ENCODE data around the gene NCEH1. TPM values are rescaled to one million over a fixed set of nuclear protein-coding genes. Genes with fewer than 3 reads are reported as not detected.

NCEH1 gene
- total RNA-seq, 1 experiment from 2014 or later, result 43.5 TPM

GRCh38 chr3:172585954-172586353, 124.9 kb downstream of the NCEH1 start:
- no peaks in the 10 kb centered on the region for H3K27me3 ChIP-seq (ENCODE audit: insufficient read depth, low read depth)
- no peaks in the 10 kb centered on the region for H3F3A ChIP-seq (ENCODE audit: insufficient read depth, low read depth)
- TF ChIP-seq EZH2 (IDR thresholded peaks at IDR 0.05; ENCODE audit: low read depth) (no peak), CTCF (conservative IDR thresholded peaks at IDR 0.05) (no peak)
- DNase-seq, result no peak
- H3K9me3 ChIP-seq (ENCODE audit: insufficient read depth, low read depth), result no peaks in the 10 kb centered on the region
- H3K79me2 ChIP-seq (ENCODE audit: low read depth), result no peaks in the 10 kb centered on the region
- ChIA-PET CTCF (no interaction called here), POLR2A (ENCODE audit: unreplicated experiment) (interaction anchor here (0.6 to 0.7 kb wide), 2 partner anchors 53 to 168 kb away, joined by 3 to 20 read pairs; no protein-coding TSS in a partner anchor)
- no TSS peak for BruUV-seq (replicated peaks)
- H2AFZ ChIP-seq, result no peak overlapping the region
- H3K4me3 ChIP-seq, result no peak overlapping the region
- H3K36me3 ChIP-seq (ENCODE audit: low read depth), result no peaks in the 10 kb centered on the region
- H3K9me2 ChIP-seq (ENCODE audit: insufficient read depth), result no peaks in the 10 kb centered on the region
- no peaks in the 10 kb centered on the region for H3K4me1 ChIP-seq (replicated peaks; ENCODE audit: insufficient read depth)
- H4K20me1 ChIP-seq (ENCODE audit: insufficient read depth), result no peaks in the 10 kb centered on the region
- no peak overlapping the region for H3K4me2 ChIP-seq
- intact Hi-C loops (cut with micrococcal nuclease; ENCODE audit: unreplicated experiment), result no loop called here
- no peak overlapping the region for H3K27ac ChIP-seq

GRCh38 chr3:172582712-172583111, 128.2 kb downstream of the NCEH1 start:
- Histone ChIP-seq H3K9me3 (ENCODE audit: insufficient read depth, low read depth) (no peaks in the 10 kb centered on the region), H3K27me3 (ENCODE audit: insufficient read depth, low read depth) (no peaks in the 10 kb centered on the region), H3K27ac (no peak overlapping the region), H3K36me3 (ENCODE audit: low read depth) (no peaks in the 10 kb centered on the region), H3K9me2 (ENCODE audit: insufficient read depth) (no peaks in the 10 kb centered on the region), H4K20me1 (ENCODE audit: insufficient read depth) (no peaks in the 10 kb centered on the region), H2AFZ (no peak overlapping the region), H3K4me2 (no peak overlapping the region), H3F3A (ENCODE audit: insufficient read depth, low read depth) (no peaks in the 10 kb centered on the region), H3K4me1 (replicated peaks; ENCODE audit: insufficient read depth) (no peaks in the 10 kb centered on the region), H3K79me2 (ENCODE audit: low read depth) (no peaks in the 10 kb centered on the region), H3K4me3 (no peak overlapping the region)
- POLR2A ChIA-PET (ENCODE audit: unreplicated experiment), result no interaction called here
- BruUV-seq (replicated peaks), result no TSS peak
- no peak for TF ChIP-seq CTCF (conservative IDR thresholded peaks at IDR 0.05)
- TF ChIP-seq EZH2 (IDR thresholded peaks at IDR 0.05; ENCODE audit: low read depth), result no peak
- DNase-seq, result no peak
- intact Hi-C loops (cut with micrococcal nuclease; ENCODE audit: unreplicated experiment), result no loop called here
- CTCF ChIA-PET, result no interaction called here

DNA sequence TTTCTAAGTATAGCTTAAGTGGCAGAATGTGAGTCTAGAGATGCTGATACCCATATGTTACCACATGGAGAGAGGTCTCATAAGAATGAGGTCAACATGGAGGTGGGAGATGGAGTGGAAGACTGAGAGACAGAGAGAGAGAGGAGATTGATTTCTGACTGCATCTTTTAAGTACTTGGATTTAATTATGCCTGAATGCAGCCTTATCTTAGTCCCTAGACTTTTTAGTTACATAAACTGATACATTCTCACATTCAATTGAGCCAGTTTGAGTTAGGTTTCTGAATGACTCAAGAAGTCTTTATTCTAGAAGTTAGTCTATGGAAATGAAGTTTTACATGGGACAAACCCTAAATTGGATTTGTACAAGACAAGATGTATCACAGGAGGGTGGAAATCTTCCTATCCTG, 129.1 kb downstream of the NCEH1 start:
- TF ChIP-seq CTCF (conservative IDR thresholded peaks at IDR 0.05) (no peak), EZH2 (IDR thresholded peaks at IDR 0.05; ENCODE audit: low read depth) (no peak)
- POLR2A ChIA-PET (ENCODE audit: unreplicated experiment), result no interaction called here
- Histone ChIP-seq H3K27ac (no peak overlapping the region), H2AFZ (no peak overlapping the region), H3K36me3 (ENCODE audit: low read depth) (no peaks in the 10 kb centered on the region), H4K20me1 (ENCODE audit: insufficient read depth) (no peaks in the 10 kb centered on the region), H3K9me3 (ENCODE audit: insufficient read depth, low read depth) (no peaks in the 10 kb centered on the region), H3F3A (ENCODE audit: insufficient read depth, low read depth) (no peaks in the 10 kb centered on the region), H3K79me2 (ENCODE audit: low read depth) (no peaks in the 10 kb centered on the region), H3K4me2 (no peak overlapping the region), H3K4me3 (no peak overlapping the region), H3K4me1 (replicated peaks; ENCODE audit: insufficient read depth) (no peaks in the 10 kb centered on the region), H3K27me3 (ENCODE audit: insufficient read depth, low read depth) (no peaks in the 10 kb centered on the region), H3K9me2 (ENCODE audit: insufficient read depth) (no peaks in the 10 kb centered on the region)
- intact Hi-C loops (cut with micrococcal nuclease; ENCODE audit: unreplicated experiment), result no loop called here
- no TSS peak for BruUV-seq (replicated peaks)
- no peak for DNase-seq
- CTCF ChIA-PET, result no interaction called here
